Measurements from ENCODE around the gene TAB3.

DNA sequence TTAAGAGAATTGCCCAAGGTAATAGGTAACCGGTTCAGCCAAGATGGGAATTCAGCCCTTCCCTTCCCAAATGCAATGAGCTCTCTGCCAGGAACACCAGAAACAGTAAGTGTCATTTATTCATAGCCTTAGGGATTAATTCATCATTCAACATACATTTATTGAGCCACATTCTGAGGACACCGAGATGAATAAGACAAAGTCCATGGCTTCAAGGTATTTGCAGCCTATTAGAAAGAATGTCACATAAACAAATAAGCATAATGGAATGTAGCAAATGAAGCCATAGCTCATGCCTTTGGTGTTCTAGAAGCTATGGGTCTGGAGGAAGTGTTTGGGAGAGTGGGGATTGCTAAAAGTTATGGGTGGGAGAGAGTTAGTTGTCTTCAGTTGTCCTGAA lies 6.3 kb upstream of the TAB3 start:
- TF ChIP-seq BACH2 (CRISPR knock-in tag; IDR thresholded peaks at IDR 0.05; ENCODE audit: borderline replicate concordance) (no peak), ZNF8 (CRISPR knock-in tag; IDR thresholded peaks at IDR 0.05) (no peak), OSR1 (CRISPR knock-in tag; IDR thresholded peaks at IDR 0.05) (no peak), PPARA (CRISPR knock-in tag; IDR thresholded peaks at IDR 0.05; ENCODE audit: borderline replicate concordance) (no peak), ARNTL (CRISPR knock-in tag; IDR thresholded peaks at IDR 0.05; ENCODE audit: borderline replicate concordance, low read depth) (no peak), ZFP3 (CRISPR knock-in tag; IDR thresholded peaks at IDR 0.05) (no peak), TOX (CRISPR knock-in tag; IDR thresholded peaks at IDR 0.05; ENCODE audit: borderline replicate concordance) (no peak)
- TF ChIP-seq, protein P1, sequence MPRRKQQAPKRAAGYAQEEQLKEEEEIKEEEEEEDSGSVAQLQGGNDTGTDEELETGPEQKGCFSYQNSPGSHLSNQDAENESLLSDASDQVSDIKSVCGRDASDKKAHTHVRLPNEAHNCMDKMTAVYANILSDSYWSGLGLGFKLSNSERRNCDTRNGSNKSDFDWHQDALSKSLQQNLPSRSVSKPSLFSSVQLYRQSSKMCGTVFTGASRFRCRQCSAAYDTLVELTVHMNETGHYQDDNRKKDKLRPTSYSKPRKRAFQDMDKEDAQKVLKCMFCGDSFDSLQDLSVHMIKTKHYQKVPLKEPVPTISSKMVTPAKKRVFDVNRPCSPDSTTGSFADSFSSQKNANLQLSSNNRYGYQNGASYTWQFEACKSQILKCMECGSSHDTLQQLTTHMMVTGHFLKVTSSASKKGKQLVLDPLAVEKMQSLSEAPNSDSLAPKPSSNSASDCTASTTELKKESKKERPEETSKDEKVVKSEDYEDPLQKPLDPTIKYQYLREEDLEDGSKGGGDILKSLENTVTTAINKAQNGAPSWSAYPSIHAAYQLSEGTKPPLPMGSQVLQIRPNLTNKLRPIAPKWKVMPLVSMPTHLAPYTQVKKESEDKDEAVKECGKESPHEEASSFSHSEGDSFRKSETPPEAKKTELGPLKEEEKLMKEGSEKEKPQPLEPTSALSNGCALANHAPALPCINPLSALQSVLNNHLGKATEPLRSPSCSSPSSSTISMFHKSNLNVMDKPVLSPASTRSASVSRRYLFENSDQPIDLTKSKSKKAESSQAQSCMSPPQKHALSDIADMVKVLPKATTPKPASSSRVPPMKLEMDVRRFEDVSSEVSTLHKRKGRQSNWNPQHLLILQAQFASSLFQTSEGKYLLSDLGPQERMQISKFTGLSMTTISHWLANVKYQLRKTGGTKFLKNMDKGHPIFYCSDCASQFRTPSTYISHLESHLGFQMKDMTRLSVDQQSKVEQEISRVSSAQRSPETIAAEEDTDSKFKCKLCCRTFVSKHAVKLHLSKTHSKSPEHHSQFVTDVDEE (CRISPR knock-in tag; IDR thresholded peaks at IDR 0.05): no peak

Measured in SK-N-SH treated with all-trans-retinoic acid at 6 μM for 48 hours (cell line).